GM12878 (cell line): ENCODE measurements around the gene TPRN.

Source experiments
- CREB1 ChIP-seq: IDR thresholded peaks from 2 replicates; pipeline ENCODE4 v1.6.1; 2012; ENCODE audit warnings: low read depth, mild to moderate bottlenecking, inconsistent platforms
- IKZF2 ChIP-seq, 2 experiments: fragments of 450-650 bp; IDR thresholded peaks; 2 replicates each; pipeline ENCODE4 v1.6.1; 2017; ENCODE audit warnings: mild to moderate bottlenecking in 2 of 2, moderate library complexity in 2 of 2
- NBN ChIP-seq: fragments of 450-650 bp; IDR thresholded peaks from 2 replicates; pipeline ENCODE4 v1.6.1; 2016
- POLR2AphosphoS2 ChIP-seq: IDR thresholded peaks from 2 replicates; pipeline ENCODE4 v1.6.1; 2011; ENCODE audit warnings: low read depth, mild to moderate bottlenecking, low read length, improper control_type of control experiment, moderate library complexity
- POLR2AphosphoS5 ChIP-seq: IDR thresholded peaks from 2 replicates; pipeline ENCODE4 v1.6.1; 2011; ENCODE audit warnings: mild to moderate bottlenecking, low read length, inconsistent platforms
- RAD21 ChIP-seq: IDR thresholded peaks from 2 replicates; pipeline ENCODE4 v1.6.1; 2011; ENCODE audit warnings: mild to moderate bottlenecking, low read depth, low read length, moderate library complexity; ENCODE audit not compliant: insufficient read depth
- SIX5 ChIP-seq: IDR thresholded peaks from 2 replicates; pipeline ENCODE4 v1.6.1; 2011; ENCODE audit warnings: mild to moderate bottlenecking, low read depth, low read length, moderate library complexity; ENCODE audit not compliant: severe bottlenecking
- SP1 ChIP-seq: IDR thresholded peaks from one replicate; pipeline ENCODE4 v1.6.1; 2011; ENCODE audit warnings: low read depth, low read length
- TCF7 ChIP-seq: IDR thresholded peaks from 2 replicates; pipeline ENCODE4 v1.6.1; 2014; ENCODE audit warnings: antibody characterized with exemption, borderline replicate concordance
- ZNF207 ChIP-seq: fragments of 450-650 bp; IDR thresholded peaks from 2 replicates; pipeline ENCODE4 v1.6.1; 2014; ENCODE audit warnings: antibody characterized with exemption, mild to moderate bottlenecking, borderline replicate concordance
- TF ChIP-seq, protein P1 (sequence below): IDR thresholded peaks from 2 replicates; pipeline ENCODE4 v1.6.1; 2011; ENCODE audit warnings: low read depth, low read length, improper control_type of control experiment, borderline replicate concordance
- TF ChIP-seq, protein P2 (sequence below), 3 experiments: IDR thresholded peaks in 2 of 3; conservative IDR thresholded peaks in 1 of 3; 2 replicates each; pipeline ENCODE4 v1.5.1; 2011; ENCODE audit warnings: low read depth in 3 of 3, low read length in 3 of 3, mild to moderate bottlenecking in 3 of 3, control low read depth in 2 of 3, moderate library complexity in 2 of 3, inconsistent platforms in 1 of 3, mixed read lengths in 1 of 3; ENCODE audit not compliant: control insufficient read depth in 2 of 3, insufficient read depth in 1 of 3; ENCODE audit errors: extremely low read depth in 1 of 3

DNA sequence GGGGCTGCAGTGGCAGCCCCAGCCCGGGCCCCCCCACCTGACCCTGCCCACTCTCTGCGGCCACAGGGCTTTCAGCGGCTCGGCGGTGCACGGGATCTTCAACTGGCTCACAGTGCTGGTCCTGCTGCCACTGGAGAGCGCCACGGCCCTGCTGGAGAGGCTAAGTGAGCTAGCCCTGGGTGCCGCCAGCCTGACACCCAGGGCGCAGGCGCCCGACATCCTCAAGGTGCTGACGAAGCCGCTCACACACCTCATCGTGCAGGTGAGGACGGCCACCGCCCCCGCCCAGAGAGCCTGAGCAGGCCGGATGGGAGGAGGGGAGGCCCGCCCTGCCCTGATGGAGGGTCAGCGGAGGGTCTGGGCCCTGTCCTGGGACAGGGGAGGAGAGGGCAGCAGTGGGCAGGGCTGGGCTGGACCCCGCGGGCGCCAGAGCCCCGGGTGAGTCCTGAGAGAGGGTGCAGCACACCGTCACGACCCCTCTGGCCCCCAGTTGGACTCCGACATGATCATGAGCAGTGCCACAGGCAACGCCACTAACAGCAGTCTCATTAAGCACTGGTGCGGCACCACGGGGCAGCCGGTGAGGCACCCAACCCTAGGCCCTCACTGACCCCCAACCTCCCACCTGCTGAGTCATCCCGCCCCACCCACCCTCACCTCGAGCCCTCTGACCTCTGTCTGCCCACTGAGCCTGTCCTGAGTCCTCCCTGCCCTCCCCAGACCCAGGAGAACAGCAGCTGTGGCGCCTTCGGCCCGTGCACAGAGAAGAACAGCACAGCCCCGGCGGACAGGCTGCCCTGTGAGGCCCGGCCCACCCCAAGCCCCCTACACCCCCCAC is 32.8 kb upstream of the TPRN start:
- TF ChIP-seq, protein P1, sequence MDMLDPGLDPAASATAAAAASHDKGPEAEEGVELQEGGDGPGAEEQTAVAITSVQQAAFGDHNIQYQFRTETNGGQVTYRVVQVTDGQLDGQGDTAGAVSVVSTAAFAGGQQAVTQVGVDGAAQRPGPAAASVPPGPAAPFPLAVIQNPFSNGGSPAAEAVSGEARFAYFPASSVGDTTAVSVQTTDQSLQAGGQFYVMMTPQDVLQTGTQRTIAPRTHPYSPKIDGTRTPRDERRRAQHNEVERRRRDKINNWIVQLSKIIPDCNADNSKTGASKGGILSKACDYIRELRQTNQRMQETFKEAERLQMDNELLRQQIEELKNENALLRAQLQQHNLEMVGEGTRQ: no peak
- TF ChIP-seq, protein P2, sequence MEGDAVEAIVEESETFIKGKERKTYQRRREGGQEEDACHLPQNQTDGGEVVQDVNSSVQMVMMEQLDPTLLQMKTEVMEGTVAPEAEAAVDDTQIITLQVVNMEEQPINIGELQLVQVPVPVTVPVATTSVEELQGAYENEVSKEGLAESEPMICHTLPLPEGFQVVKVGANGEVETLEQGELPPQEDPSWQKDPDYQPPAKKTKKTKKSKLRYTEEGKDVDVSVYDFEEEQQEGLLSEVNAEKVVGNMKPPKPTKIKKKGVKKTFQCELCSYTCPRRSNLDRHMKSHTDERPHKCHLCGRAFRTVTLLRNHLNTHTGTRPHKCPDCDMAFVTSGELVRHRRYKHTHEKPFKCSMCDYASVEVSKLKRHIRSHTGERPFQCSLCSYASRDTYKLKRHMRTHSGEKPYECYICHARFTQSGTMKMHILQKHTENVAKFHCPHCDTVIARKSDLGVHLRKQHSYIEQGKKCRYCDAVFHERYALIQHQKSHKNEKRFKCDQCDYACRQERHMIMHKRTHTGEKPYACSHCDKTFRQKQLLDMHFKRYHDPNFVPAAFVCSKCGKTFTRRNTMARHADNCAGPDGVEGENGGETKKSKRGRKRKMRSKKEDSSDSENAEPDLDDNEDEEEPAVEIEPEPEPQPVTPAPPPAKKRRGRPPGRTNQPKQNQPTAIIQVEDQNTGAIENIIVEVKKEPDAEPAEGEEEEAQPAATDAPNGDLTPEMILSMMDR (IDR thresholded peaks at IDR 0.05 in 2 of 3, conservative IDR thresholded peaks at IDR 0.05 in 1 of 3; ENCODE audit: control insufficient read depth in 2 of 3, extremely low read depth in 1 of 3, insufficient read depth in 1 of 3, low read depth in 3 of 3, low read length in 3 of 3): no peak
- no peak for TF ChIP-seq POLR2AphosphoS2
- no peak for TF ChIP-seq RAD21
- no peak for TF ChIP-seq POLR2AphosphoS5
- no peak for TF ChIP-seq NBN
- no peak for TF ChIP-seq SIX5
- no peak for TF ChIP-seq CREB1
- TF ChIP-seq IKZF2 (IDR thresholded peaks at IDR 0.05): no peak
- TF ChIP-seq TCF7: no peak
- no peak for TF ChIP-seq ZNF207
- no peak for TF ChIP-seq SP1
